Neural progenitor cell (in vitro differentiated cells): ENCODE data around the gene WNT9A. TPM values are rescaled to one million over a fixed set of nuclear protein-coding genes. Genes with fewer than 3 reads are reported as not detected.
A peak's percentile ranks its signal among the peaks of the same experiment; 100 is the strongest.

Experiments used
- DNase-seq: peaks from one replicate; pipeline ENCODE4 v3.0.0-alpha.2; 2016; ENCODE audit warnings: low spot score
- H2AFZ ChIP-seq: fragments of 200-600 bp; sonication (generic); replicated peaks from 2 replicates; pipeline ENCODE4 v1.6.1; 2016; ENCODE audit warnings: antibody characterized with exemption
- H3F3A ChIP-seq: fragments of 200-600 bp; sonication (generic); 2 replicates; pipeline ENCODE4 v1.6.1; 2016; ENCODE audit warnings: antibody characterized with exemption, low read depth
- H3K27ac ChIP-seq: fragments of 200-600 bp; sonication (generic); 2 replicates; pipeline ENCODE4 v1.5.1; 2016; ENCODE audit warnings: mild to moderate bottlenecking
- H3K27me3 ChIP-seq: fragments of 200-600 bp; sonication (generic); 2 replicates; pipeline ENCODE4 v1.6.1; 2016; ENCODE audit warnings: mild to moderate bottlenecking, moderate library complexity
- H3K36me3 ChIP-seq: fragments of 200-600 bp; sonication (generic); 2 replicates; pipeline ENCODE4 v1.5.1; 2016
- H3K4me1 ChIP-seq: fragments of 200-600 bp; sonication (generic); 2 replicates; pipeline ENCODE4 v1.6.1; 2016; ENCODE audit warnings: mixed run types
- H3K4me2 ChIP-seq: fragments of 200-600 bp; sonication (generic); 2 replicates; pipeline ENCODE4 v1.6.1; 2016
- H3K4me3 ChIP-seq: fragments of 200-600 bp; sonication (generic); 2 replicates; pipeline ENCODE4 v1.5.1; 2016
- H3K79me2 ChIP-seq: fragments of 200-600 bp; sonication (generic); 2 replicates; pipeline ENCODE4 v1.6.1; 2016; ENCODE audit warnings: low read depth
- H3K9ac ChIP-seq: fragments of 200-600 bp; sonication (generic); 2 replicates; pipeline ENCODE4 v1.6.1; 2016
- H3K9me3 ChIP-seq: fragments of 200-600 bp; sonication (generic); 2 replicates; pipeline ENCODE4 v1.5.1; 2016; ENCODE audit warnings: low read depth
- H4K20me1 ChIP-seq: fragments of 200-600 bp; sonication (generic); 2 replicates; pipeline ENCODE4 v1.6.1; 2016; ENCODE audit warnings: low read depth
- H3K27ac Mint-ChIP-seq: 3 replicates; pipeline ENCODE4 v1.8.0; 2021; ENCODE audit warnings: mixed read lengths
- H3K27me3 Mint-ChIP-seq: 2 replicates; pipeline ENCODE4 v1.8.0; 2022; ENCODE audit warnings: low read depth, mild to moderate bottlenecking, inconsistent platforms, moderate library complexity, mixed read lengths; ENCODE audit not compliant: insufficient read depth
- H3K36me3 Mint-ChIP-seq: 3 replicates; pipeline ENCODE4 v1.8.0; 2021; ENCODE audit warnings: mixed read lengths
- H3K4me1 Mint-ChIP-seq: 3 replicates; pipeline ENCODE4 v1.8.0; 2021; ENCODE audit warnings: mixed read lengths
- H3K4me3 Mint-ChIP-seq: 3 replicates; pipeline ENCODE4 v1.8.0; 2021; ENCODE audit warnings: mild to moderate bottlenecking, moderate library complexity, mixed read lengths
- H3K9me3 Mint-ChIP-seq: 3 replicates; pipeline ENCODE4 v1.8.0; 2020; ENCODE audit warnings: mixed read lengths
- EZH2 ChIP-seq: fragments of 200-600 bp; sonication (generic); IDR thresholded peaks from 2 replicates; pipeline ENCODE4 v1.6.1; 2017; ENCODE audit warnings: antibody characterized with exemption, mild to moderate bottlenecking, moderate library complexity
- EZH2phosphoT487 ChIP-seq: fragments of 200-600 bp; sonication (generic); IDR thresholded peaks from 2 replicates; pipeline ENCODE4 v1.6.1; 2017; ENCODE audit warnings: antibody characterized with exemption
- total RNA-seq: library from RNA; depleted of rRNA; stranded (reverse); fragments of >200 nt; gene quantifications from 2 replicates; pipeline ENCODE4 v1.2.3, GENCODE V29; 2015; ENCODE audit warnings: low replicate concordance
- TF ChIP-seq, protein P1 (sequence below): fragments of 200-600 bp; sonication (generic); IDR thresholded peaks from 2 replicates; pipeline ENCODE4 v1.5.1; 2017; ENCODE audit warnings: antibody characterized with exemption, mild to moderate bottlenecking

Gene WNT9A
- total RNA-seq, 1 donor from 2014 or later: 1.4 TPM

GRCh38 chr1:227891955-227892488 is 55.7 kb downstream of the WNT9A start:
- no peak overlapping the region for H3K27ac ChIP-seq
- H2AFZ ChIP-seq: no peak overlapping the region
- H3K79me2 ChIP-seq: no peaks in the 10 kb centered on the region
- no peak overlapping the region for H3K4me2 ChIP-seq
- no peaks in the 10 kb centered on the region for H3K36me3 ChIP-seq
- no peak overlapping the region for H3K9ac ChIP-seq
- no peak overlapping the region for H3K4me3 ChIP-seq
- no peaks in the 10 kb centered on the region for H3K9me3 Mint-ChIP-seq
- no peak overlapping the region for H3K4me3 Mint-ChIP-seq
- no peak for DNase-seq
- H3K4me1 Mint-ChIP-seq: peaks cover 3% of the 10 kb centered on the region
- H3F3A ChIP-seq: no peaks in the 10 kb centered on the region
- no peaks in the 10 kb centered on the region for H3K36me3 Mint-ChIP-seq
- H3K4me1 ChIP-seq: peaks cover 17% of the 10 kb centered on the region
- H3K9me3 ChIP-seq: no peaks in the 10 kb centered on the region
- peaks cover 6% of the 10 kb centered on the region for H3K27me3 Mint-ChIP-seq
- no peaks in the 10 kb centered on the region for H3K27me3 ChIP-seq
- TF ChIP-seq EZH2 (no peak), EZH2phosphoT487 (no peak)
- TF ChIP-seq, protein P1, sequence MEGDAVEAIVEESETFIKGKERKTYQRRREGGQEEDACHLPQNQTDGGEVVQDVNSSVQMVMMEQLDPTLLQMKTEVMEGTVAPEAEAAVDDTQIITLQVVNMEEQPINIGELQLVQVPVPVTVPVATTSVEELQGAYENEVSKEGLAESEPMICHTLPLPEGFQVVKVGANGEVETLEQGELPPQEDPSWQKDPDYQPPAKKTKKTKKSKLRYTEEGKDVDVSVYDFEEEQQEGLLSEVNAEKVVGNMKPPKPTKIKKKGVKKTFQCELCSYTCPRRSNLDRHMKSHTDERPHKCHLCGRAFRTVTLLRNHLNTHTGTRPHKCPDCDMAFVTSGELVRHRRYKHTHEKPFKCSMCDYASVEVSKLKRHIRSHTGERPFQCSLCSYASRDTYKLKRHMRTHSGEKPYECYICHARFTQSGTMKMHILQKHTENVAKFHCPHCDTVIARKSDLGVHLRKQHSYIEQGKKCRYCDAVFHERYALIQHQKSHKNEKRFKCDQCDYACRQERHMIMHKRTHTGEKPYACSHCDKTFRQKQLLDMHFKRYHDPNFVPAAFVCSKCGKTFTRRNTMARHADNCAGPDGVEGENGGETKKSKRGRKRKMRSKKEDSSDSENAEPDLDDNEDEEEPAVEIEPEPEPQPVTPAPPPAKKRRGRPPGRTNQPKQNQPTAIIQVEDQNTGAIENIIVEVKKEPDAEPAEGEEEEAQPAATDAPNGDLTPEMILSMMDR: no peak
- H3K27ac Mint-ChIP-seq: no peak overlapping the region
- no peaks in the 10 kb centered on the region for H4K20me1 ChIP-seq

GRCh38 chr1:227891223-227891954 is 56.3 kb downstream of the WNT9A start:
- H3K4me1 Mint-ChIP-seq: peaks cover 7% of the 10 kb centered on the region
- H3K4me3 Mint-ChIP-seq: no peak overlapping the region
- Histone ChIP-seq H3K36me3 (no peaks in the 10 kb centered on the region), H3K9ac (no peak overlapping the region), H3F3A (no peaks in the 10 kb centered on the region), H2AFZ (no peak overlapping the region), H3K4me3 (no peak overlapping the region), H3K27ac (no peak overlapping the region), H3K4me2 (no peak overlapping the region), H4K20me1 (no peaks in the 10 kb centered on the region), H3K4me1 (peaks cover 22% of the 10 kb centered on the region), H3K9me3 (no peaks in the 10 kb centered on the region), H3K27me3 (no peaks in the 10 kb centered on the region), H3K79me2 (no peaks in the 10 kb centered on the region)
- H3K27me3 Mint-ChIP-seq: peaks cover 6% of the 10 kb centered on the region
- no peaks in the 10 kb centered on the region for H3K36me3 Mint-ChIP-seq
- H3K9me3 Mint-ChIP-seq: no peaks in the 10 kb centered on the region
- DNase-seq: no peak
- no peak overlapping the region for H3K27ac Mint-ChIP-seq
- TF ChIP-seq, protein P1: no peak
- TF ChIP-seq EZH2phosphoT487 (no peak), EZH2 (no peak)

GRCh38 chr1:227890451-227891222 is 57.1 kb downstream of the WNT9A start:
- Histone ChIP-seq H3K9me3 (no peaks in the 10 kb centered on the region), H3K4me2 (no peak overlapping the region), H3K4me3 (no peak overlapping the region), H4K20me1 (no peaks in the 10 kb centered on the region), H3K36me3 (no peaks in the 10 kb centered on the region), H3F3A (no peaks in the 10 kb centered on the region), H3K9ac (no peak overlapping the region), H3K79me2 (no peaks in the 10 kb centered on the region), H2AFZ (no peak overlapping the region), H3K27me3 (no peaks in the 10 kb centered on the region), H3K4me1 (peaks cover 25% of the 10 kb centered on the region), H3K27ac (no peak overlapping the region)
- Mint-ChIP-seq H3K9me3 (no peaks in the 10 kb centered on the region), H3K27me3 (peaks cover 6% of the 10 kb centered on the region), H3K27ac (peak overlapping the region; percentile 78), H3K4me1 (peaks cover 9% of the 10 kb centered on the region), H3K4me3 (no peak overlapping the region), H3K36me3 (no peaks in the 10 kb centered on the region)
- DNase-seq: no peak
- TF ChIP-seq EZH2phosphoT487: no peak
- TF ChIP-seq, protein P1: no peak
- no peak for TF ChIP-seq EZH2
